Lung (tissue), 16 donors: ENCODE measurements around the gene ALS2. TPM values are rescaled to one million over a fixed set of nuclear protein-coding genes. Genes with fewer than 3 reads are reported as not detected.
A peak's percentile ranks its signal among the peaks of the same experiment; 100 is the strongest.

Experiments used
- ATAC-seq: fragments of 200-7000 bp; cut with Tn5 transposase; one replicate; pipeline ENCODE4 v1.9.1; 2020; ENCODE audit warnings: moderate number of reproducible peaks; ENCODE audit not compliant: insufficient read depth, low FRiP score
- DNase-seq, 3 donors: peaks; one replicate each; pipeline ENCODE4 v3.0.0-alpha.2; 2013 to 2017
- H3K27ac ChIP-seq, 2 donors: one replicate each; pipeline ENCODE4 v1.5.1; 2013; ENCODE audit warnings: mild to moderate bottlenecking in 2 of 2, moderate library complexity in 2 of 2, control low read depth in 1 of 2, inconsistent platforms in 1 of 2, low read depth in 1 of 2, low read length in 1 of 2
- H3K27me3 ChIP-seq, 3 donors: one replicate each; pipeline ENCODE4 v1.5.1; 2013; ENCODE audit warnings: low read length in 2 of 3; ENCODE audit not compliant: control insufficient read depth in 3 of 3, insufficient read depth in 3 of 3
- H3K36me3 ChIP-seq, 4 donors: one replicate each; pipeline ENCODE4 v1.5.1; 2013; ENCODE audit warnings: low read length in 4 of 4, mild to moderate bottlenecking in 1 of 4, moderate library complexity in 1 of 4; ENCODE audit not compliant: control insufficient read depth in 4 of 4, insufficient read depth in 4 of 4
- H3K4me1 ChIP-seq, 5 donors: one replicate each; pipeline ENCODE4 v1.5.1; 2013; ENCODE audit warnings: low read length in 5 of 5, mild to moderate bottlenecking in 2 of 5, moderate library complexity in 1 of 5; ENCODE audit not compliant: control insufficient read depth in 5 of 5, insufficient read depth in 5 of 5
- H3K4me3 ChIP-seq: one replicate; pipeline ENCODE4 v1.5.1; 2013; ENCODE audit warnings: mild to moderate bottlenecking, control low read depth, moderate library complexity
- H3K9ac ChIP-seq, 2 donors: one replicate each; pipeline ENCODE4 v1.5.1; 2013; ENCODE audit warnings: low read length in 2 of 2, control low read depth in 1 of 2; ENCODE audit not compliant: insufficient read depth in 1 of 2
- H3K9me3 ChIP-seq, 4 donors: one replicate each; pipeline ENCODE4 v1.5.1; 2013; ENCODE audit warnings: low read length in 3 of 4, mild to moderate bottlenecking in 1 of 4, moderate library complexity in 1 of 4; ENCODE audit not compliant: control insufficient read depth in 4 of 4, insufficient read depth in 3 of 4
- WGBS, 2 donors: extraction: QIAGEN DNeasy Blood & Tissue Kit; methylation state at CpG; one replicate each; pipeline ENCODE4 v1.1.7; 2013; 5-methylcytosine and 5-hydroxymethylcytosine counted together
- long read RNA-seq, 5 donors: transcript quantifications; one replicate each; lab custom pipeline, GENCODE V29; 2026
- polyA plus RNA-seq, 2 donors: library from polyadenylated mRNA; stranded (reverse); fragments of 200-250 nt; gene quantifications; one replicate each; pipeline ENCODE4 v1.2.1, GENCODE V29; 2013
- total RNA-seq, 2 donors: library from RNA; depleted of rRNA in 1 of 2; stranded (reverse); fragments of >200 nt in 1 of 2; gene quantifications; one replicate each; pipeline ENCODE4 v1.2.1, GENCODE V29; 2014 to 2021
- TF ChIP-seq, protein P1 (sequence below): IDR thresholded peaks from 2 replicates; pipeline ENCODE4 v1.5.1; 2012; ENCODE audit warnings: mild to moderate bottlenecking; ENCODE audit errors: control extremely low read depth, extremely low read depth
- donor health status: control.
- donor health status: control.
- donor health status: Bipolar disorder and iron deficiency.
- donor health status: healthy.
- donor health status: DM: yes; HTN: yes; CAD: no.

Gene ALS2
- 10 to 100 TPM; 21.1 to 34.6 TPM for total RNA-seq
- 1 to 10 TPM; 6.1 to 9.4 TPM for polyA plus RNA-seq
- long read RNA-seq, donor 1, partial matches to known transcripts, result 0 of 2 reads
- long read RNA-seq, donor 1, other reads (novel, unspliced or antisense), result 0 of 2 reads
- long read RNA-seq, donor 2, partial matches to known transcripts, result 0 of 1 reads
- long read RNA-seq, donor 2, other reads (novel, unspliced or antisense), result 0 of 1 reads
- long read RNA-seq, donor 3, partial matches to known transcripts, result 0 of 2 reads
- long read RNA-seq, donor 3, other reads (novel, unspliced or antisense), result 0 of 2 reads
- long read RNA-seq, donor 4, partial matches to known transcripts, result 0 of 2 reads
- long read RNA-seq, donor 4, other reads (novel, unspliced or antisense), result 0 of 2 reads
- long read RNA-seq, donor 5, partial matches to known transcripts, result 6 of 8 reads
- long read RNA-seq, donor 5, other reads (novel, unspliced or antisense), result 0 of 8 reads

DNA sequence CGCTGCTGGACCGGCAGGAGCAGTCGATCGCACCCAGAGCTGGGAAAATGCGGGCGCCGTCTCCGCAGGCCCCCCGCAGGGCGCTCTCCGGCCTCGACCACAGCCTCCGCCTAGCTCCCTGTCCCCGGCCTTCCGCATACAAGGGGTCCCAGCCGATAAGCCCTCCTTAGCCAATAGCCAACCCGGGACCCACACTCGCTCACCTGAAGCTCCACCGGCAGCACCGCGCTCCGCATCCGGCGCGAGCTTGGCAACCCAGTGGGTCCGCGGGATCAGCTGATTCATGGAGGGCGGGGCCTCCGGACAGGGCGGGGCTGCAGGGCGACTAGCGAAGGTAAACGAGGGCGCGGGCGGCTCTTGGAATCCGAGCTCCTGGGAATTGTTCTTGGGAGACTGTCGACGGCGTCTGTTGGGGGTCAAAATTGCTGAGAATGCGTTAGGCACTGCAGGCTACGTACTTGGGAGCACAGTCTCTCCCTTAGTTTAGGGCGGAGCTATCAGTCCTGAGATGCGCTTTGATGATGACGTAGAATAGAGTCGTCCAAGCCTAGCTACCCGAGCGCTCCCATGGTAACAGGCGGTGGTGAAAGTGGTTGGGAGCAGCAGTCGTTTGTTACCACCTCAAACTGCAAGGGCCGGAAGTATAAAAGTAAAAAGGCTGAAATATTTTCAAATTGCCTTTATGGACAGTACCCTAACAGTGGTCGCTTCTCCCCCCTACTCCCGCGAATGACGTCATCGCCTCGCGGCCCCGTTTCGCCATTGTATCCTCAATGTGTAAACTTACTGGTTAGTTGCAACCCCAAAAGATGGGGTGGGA, at the start of gene ALS2:
Gene ALS2 (minus strand): TSS at position 260 of the 820 bp plus-strand sequence. CDS start 12,048 bp downstream, outside the sequence.
- Histone ChIP-seq H3K9me3 (no peaks in the 10 kb centered on the region), H3K36me3 (no peaks in the 10 kb centered on the region), H3K27me3 (peaks cover 0 to 3% (median 2%) of the 10 kb centered on the region in 3 donors), H3K4me3 (peak within 1 kb of the TSS; percentile 86), H3K4me1 (peaks cover 5 to 20% (median 6%) of the 10 kb centered on the region in 5 donors), H3K27ac (peak within 1 kb of the TSS; percentile 79 to 92), H3K9ac (peak within 1 kb of the TSS; percentile 52 to 88)
- 0% methylated on average over 60 of the region's 60 CpGs for whole genome bisulfite sequencing, 2 donors
- TF ChIP-seq, protein P1, sequence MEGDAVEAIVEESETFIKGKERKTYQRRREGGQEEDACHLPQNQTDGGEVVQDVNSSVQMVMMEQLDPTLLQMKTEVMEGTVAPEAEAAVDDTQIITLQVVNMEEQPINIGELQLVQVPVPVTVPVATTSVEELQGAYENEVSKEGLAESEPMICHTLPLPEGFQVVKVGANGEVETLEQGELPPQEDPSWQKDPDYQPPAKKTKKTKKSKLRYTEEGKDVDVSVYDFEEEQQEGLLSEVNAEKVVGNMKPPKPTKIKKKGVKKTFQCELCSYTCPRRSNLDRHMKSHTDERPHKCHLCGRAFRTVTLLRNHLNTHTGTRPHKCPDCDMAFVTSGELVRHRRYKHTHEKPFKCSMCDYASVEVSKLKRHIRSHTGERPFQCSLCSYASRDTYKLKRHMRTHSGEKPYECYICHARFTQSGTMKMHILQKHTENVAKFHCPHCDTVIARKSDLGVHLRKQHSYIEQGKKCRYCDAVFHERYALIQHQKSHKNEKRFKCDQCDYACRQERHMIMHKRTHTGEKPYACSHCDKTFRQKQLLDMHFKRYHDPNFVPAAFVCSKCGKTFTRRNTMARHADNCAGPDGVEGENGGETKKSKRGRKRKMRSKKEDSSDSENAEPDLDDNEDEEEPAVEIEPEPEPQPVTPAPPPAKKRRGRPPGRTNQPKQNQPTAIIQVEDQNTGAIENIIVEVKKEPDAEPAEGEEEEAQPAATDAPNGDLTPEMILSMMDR, result no peak
- ATAC-seq, result peak; percentile 92
- peak; percentile 97 to 99 (median 99) for DNase-seq

DNA sequence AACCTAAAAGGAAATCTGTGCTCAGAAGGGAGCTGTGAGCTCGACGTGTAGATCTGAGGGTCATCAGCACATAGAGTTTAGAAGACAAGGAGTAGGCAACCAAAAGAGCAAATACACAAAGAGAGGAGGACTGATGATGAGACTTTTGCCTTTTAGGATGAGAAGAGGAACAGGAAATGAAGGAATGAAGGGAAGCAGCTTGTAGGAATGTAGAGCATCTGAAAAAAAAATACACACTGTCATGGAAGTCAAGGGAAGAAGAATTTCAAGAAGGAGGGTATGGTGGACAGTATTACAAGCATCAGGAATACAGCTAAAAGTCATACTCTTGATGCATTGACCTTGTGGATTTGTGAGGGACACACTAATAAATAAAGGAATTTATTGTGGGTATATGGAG, 47.5 kb upstream of the ALS2 start:
- Histone ChIP-seq H3K27me3 (no peaks in the 10 kb centered on the region), H3K27ac (no peak overlapping the region), H3K36me3 (no peaks in the 10 kb centered on the region), H3K4me1 (no peaks in the 10 kb centered on the region), H3K9me3 (no peaks in the 10 kb centered on the region), H3K4me3 (no peak overlapping the region), H3K9ac (no peak overlapping the region)
- DNase-seq, result no peak
- ATAC-seq, result no peak
- 84 to 92% methylated on average over 2 of the region's 2 CpGs for WGBS, 2 donors
- TF ChIP-seq, protein P1, result no peak

DNA sequence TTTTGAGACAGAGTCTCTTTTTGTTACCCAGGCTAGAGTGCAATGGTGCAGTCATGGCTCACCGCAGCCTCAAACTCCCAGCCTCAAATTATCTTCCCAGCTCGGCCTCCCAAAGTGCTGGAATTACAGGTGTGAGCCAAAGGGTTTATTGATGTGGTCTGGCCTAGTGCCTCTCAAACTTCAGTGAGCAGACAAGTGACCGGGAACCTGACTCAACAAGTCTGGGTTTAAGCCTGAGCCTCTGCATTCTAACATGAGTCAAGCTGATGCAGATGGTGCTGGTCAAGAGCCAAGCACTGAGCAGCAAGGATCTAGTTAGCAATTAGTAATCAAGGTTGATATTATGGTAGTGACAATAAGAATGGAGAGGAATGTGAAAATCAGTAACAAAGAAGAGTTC, 46.9 kb upstream of the ALS2 start:
- no peak for ATAC-seq
- 92 to 97% methylated on average over 3 of the region's 3 CpGs for WGBS, 2 donors
- Histone ChIP-seq H3K27ac (no peak overlapping the region), H3K36me3 (no peaks in the 10 kb centered on the region), H3K4me3 (no peak overlapping the region), H3K27me3 (no peaks in the 10 kb centered on the region), H3K4me1 (no peaks in the 10 kb centered on the region), H3K9ac (no peak overlapping the region), H3K9me3 (no peaks in the 10 kb centered on the region)
- DNase-seq, result no peak
- TF ChIP-seq, protein P1, result no peak
